ENCODE results near the gene NT5M.

NT5M gene

GRCh38 chr17:17289701-17290100, 13.5 kb upstream of the NT5M start:
- TF ChIP-seq EZH2phosphoT487 (IDR thresholded peaks at IDR 0.05; ENCODE audit: borderline replicate concordance, low read length) (no peak), CTCF (IDR thresholded peaks at IDR 0.05; ENCODE audit: low read depth, low read length, poor library complexity, severe bottlenecking) (no peak)
- no peak overlapping the region for H3K4me2 ChIP-seq (ENCODE audit: low read length)
- no peaks in the 10 kb centered on the region for H3K9me2 ChIP-seq (replicated peaks; ENCODE audit: control insufficient read depth, low read length)
- H3F3A ChIP-seq (ENCODE audit: control insufficient read depth, insufficient read depth): no peaks in the 10 kb centered on the region
- no peaks in the 10 kb centered on the region for H4K20me1 ChIP-seq (ENCODE audit: control insufficient read depth, insufficient read depth, low read depth, low read length)
- no peaks in the 10 kb centered on the region for H3K27me3 ChIP-seq (ENCODE audit: control insufficient read depth, low read length)
- no peaks in the 10 kb centered on the region for H3K9me3 ChIP-seq (ENCODE audit: control insufficient read depth, insufficient read depth, low read length)
- no peak overlapping the region for H3K27ac ChIP-seq (ENCODE audit: low read depth, low read length)
- peaks cover 2% of the 10 kb centered on the region for H3K4me1 ChIP-seq (ENCODE audit: control insufficient read depth, low read length)
- no peaks in the 10 kb centered on the region for H3K36me3 ChIP-seq (ENCODE audit: control insufficient read depth, low read length)
- no peak overlapping the region for H3K4me3 ChIP-seq (ENCODE audit: low read length)
- H3K79me2 ChIP-seq (ENCODE audit: control insufficient read depth, low read length): no peaks in the 10 kb centered on the region

- no peak for TF ChIP-seq EZH2phosphoT487 (IDR thresholded peaks at IDR 0.05; ENCODE audit: borderline replicate concordance, low read length)
- TF ChIP-seq CTCF (IDR thresholded peaks at IDR 0.05; ENCODE audit: low read depth, low read length, poor library complexity, severe bottlenecking): no peak
- Histone ChIP-seq H3K79me2 (ENCODE audit: control insufficient read depth, low read length) (no peaks in the 10 kb centered on the region), H3K36me3 (ENCODE audit: control insufficient read depth, low read length) (no peaks in the 10 kb centered on the region), H3F3A (ENCODE audit: control insufficient read depth, insufficient read depth) (no peaks in the 10 kb centered on the region), H3K4me2 (ENCODE audit: low read length) (no peak overlapping the region), H3K4me1 (ENCODE audit: control insufficient read depth, low read length) (peaks cover 14% of the 10 kb centered on the region), H3K9me3 (ENCODE audit: control insufficient read depth, insufficient read depth, low read length) (no peaks in the 10 kb centered on the region), H3K27me3 (ENCODE audit: control insufficient read depth, low read length) (no peaks in the 10 kb centered on the region), H4K20me1 (ENCODE audit: control insufficient read depth, insufficient read depth, low read depth, low read length) (no peaks in the 10 kb centered on the region), H3K27ac (ENCODE audit: low read depth, low read length) (no peak overlapping the region), H3K9me2 (replicated peaks; ENCODE audit: control insufficient read depth, low read length) (no peaks in the 10 kb centered on the region), H3K4me3 (ENCODE audit: low read length) (no peak overlapping the region)
Measured at GRCh38 chr17:17295141-17295540, 8.0 kb upstream of the NT5M start.

GRCh38 chr17:17297217-17297616, 6.0 kb upstream of the NT5M start:
- no peaks in the 10 kb centered on the region for H3K9me2 ChIP-seq (replicated peaks; ENCODE audit: control insufficient read depth, low read length)
- H4K20me1 ChIP-seq (ENCODE audit: control insufficient read depth, insufficient read depth, low read depth, low read length): no peaks in the 10 kb centered on the region
- no peak overlapping the region for H3K4me3 ChIP-seq (ENCODE audit: low read length)
- no peak overlapping the region for H3K27ac ChIP-seq (ENCODE audit: low read depth, low read length)
- no peak overlapping the region for H3K4me2 ChIP-seq (ENCODE audit: low read length)
- H3F3A ChIP-seq (ENCODE audit: control insufficient read depth, insufficient read depth): no peaks in the 10 kb centered on the region
- no peaks in the 10 kb centered on the region for H3K27me3 ChIP-seq (ENCODE audit: control insufficient read depth, low read length)
- TF ChIP-seq EZH2phosphoT487 (IDR thresholded peaks at IDR 0.05; ENCODE audit: borderline replicate concordance, low read length) (no peak), CTCF (IDR thresholded peaks at IDR 0.05; ENCODE audit: low read depth, low read length, poor library complexity, severe bottlenecking) (no peak)
- H3K79me2 ChIP-seq (ENCODE audit: control insufficient read depth, low read length): no peaks in the 10 kb centered on the region
- H3K9me3 ChIP-seq (ENCODE audit: control insufficient read depth, insufficient read depth, low read length): no peaks in the 10 kb centered on the region
- H3K36me3 ChIP-seq (ENCODE audit: control insufficient read depth, low read length): no peaks in the 10 kb centered on the region
- H3K4me1 ChIP-seq (ENCODE audit: control insufficient read depth, low read length): peaks cover 30% of the 10 kb centered on the region

- TF ChIP-seq EZH2phosphoT487 (IDR thresholded peaks at IDR 0.05; ENCODE audit: borderline replicate concordance, low read length): no peak
- no peak for TF ChIP-seq CTCF (IDR thresholded peaks at IDR 0.05; ENCODE audit: low read depth, low read length, poor library complexity, severe bottlenecking)
- no peak overlapping the region for H3K27ac ChIP-seq (ENCODE audit: low read depth, low read length)
Measured at GRCh38 chr17:17298108-17298507, 5.1 kb upstream of the NT5M start.

More at GRCh38 chr17:17298108-17298507, 5.1 kb upstream of the NT5M start:
- Histone ChIP-seq H3K9me3 (ENCODE audit: control insufficient read depth, insufficient read depth, low read length) (no peaks in the 10 kb centered on the region), H3K4me1 (ENCODE audit: control insufficient read depth, low read length) (peaks cover 37% of the 10 kb centered on the region), H3K4me3 (ENCODE audit: low read length) (no peak overlapping the region), H3K79me2 (ENCODE audit: control insufficient read depth, low read length) (no peaks in the 10 kb centered on the region), H3K36me3 (ENCODE audit: control insufficient read depth, low read length) (no peaks in the 10 kb centered on the region), H3F3A (ENCODE audit: control insufficient read depth, insufficient read depth) (no peaks in the 10 kb centered on the region), H3K4me2 (ENCODE audit: low read length) (no peak overlapping the region), H3K27me3 (ENCODE audit: control insufficient read depth, low read length) (no peaks in the 10 kb centered on the region), H3K9me2 (replicated peaks; ENCODE audit: control insufficient read depth, low read length) (no peaks in the 10 kb centered on the region), H4K20me1 (ENCODE audit: control insufficient read depth, insufficient read depth, low read depth, low read length) (no peaks in the 10 kb centered on the region)

Data from DOHH2 (cell line).